Iris pigment epithelial cell (primary cell): ENCODE data around the gene DIP2C.
"Not testable (repeated sequence)": the region's sequence is repeated elsewhere in the genome, so short reads cannot be mapped to it uniquely, and the experiment has no call there.

Experiments used
- DNase-seq: peaks from one replicate; pipeline ENCODE4 v3.0.0-alpha.2; 2011; ENCODE audit warnings: low read depth

Gene DIP2C

DNA sequence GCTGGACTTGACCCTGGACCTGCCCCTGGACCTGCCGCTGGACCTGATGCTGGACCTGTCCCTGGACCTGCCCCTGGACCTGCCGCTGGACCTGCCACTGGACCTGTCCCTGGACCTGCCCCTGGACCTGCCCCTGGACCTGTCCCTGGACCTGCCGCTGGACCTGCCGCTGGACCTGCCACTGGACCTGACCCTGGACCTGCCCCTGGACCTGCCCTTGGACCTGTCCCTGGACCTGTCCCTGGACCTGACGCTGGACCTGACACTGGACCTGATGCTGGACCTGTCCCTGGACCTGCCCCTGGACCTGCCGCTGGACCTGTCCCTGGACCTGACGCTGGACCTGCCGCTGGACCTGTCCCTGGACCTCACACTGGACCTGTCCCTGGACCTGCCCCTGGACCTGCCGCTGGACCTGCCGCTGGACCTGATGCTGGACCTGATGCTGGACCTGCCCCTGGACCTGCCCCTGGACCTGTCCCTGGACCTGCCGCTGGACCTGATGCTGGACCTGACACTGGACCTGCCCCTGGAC lies 31.6 kb downstream of the DIP2C start:
- DNase-seq = not testable (repeated sequence)

DNA sequence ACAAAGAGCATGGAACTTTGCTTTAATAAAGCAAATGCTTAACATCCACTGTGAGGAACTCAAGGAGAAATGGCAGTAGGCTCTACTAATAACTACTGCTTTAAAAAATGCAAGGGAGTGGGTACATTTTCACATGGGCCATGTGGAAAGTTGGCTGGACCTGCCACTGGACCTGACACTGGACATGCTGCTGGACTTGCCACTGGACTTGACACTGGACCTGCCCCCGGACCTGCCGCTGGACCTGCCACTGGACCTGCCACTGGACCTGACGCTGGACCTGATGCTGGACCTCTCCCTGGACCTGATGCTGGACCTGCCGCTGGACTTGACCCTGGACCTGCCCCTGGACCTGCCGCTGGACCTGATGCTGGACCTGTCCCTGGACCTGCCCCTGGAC lies 32.6 kb downstream of the DIP2C start:
- no peak for DNase-seq

DNA sequence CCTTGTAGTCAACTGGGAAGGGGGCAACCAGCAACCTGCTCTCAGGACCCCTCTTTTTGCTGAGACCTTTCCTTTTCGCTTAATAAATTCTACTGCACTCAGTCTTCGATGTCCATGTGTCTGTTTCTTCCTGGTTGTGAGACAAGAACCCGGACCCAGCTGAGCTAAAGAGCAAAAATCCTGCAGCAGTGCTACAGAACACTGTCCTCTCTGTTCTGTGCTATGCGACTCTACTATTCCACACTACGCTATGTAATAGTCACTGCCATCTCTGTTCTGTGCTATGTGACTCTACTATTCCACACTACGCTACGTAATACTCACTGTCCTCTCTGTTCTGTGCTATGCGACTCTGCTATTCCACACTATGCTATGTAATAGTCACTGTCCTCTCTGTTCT lies 34.3 kb downstream of the DIP2C start:
- DNase-seq = no peak

DNA sequence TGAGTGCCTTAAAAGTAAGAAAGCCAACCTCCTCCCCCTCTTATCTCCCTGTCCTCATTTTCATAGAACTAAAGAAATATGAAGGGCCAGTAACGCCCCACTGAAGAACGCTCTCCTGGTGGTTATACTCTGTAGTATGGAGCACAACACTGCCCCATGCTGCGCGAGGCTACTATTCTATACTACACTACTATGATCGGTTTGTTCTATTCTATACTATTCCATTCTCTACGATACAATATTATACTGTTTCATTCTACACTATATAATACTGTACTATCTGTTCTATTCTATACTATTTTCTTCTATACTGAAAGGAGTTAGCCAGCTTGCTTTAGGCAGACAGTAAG lies 34.8 kb downstream of the DIP2C start:
- DNase-seq = no peak

DNA sequence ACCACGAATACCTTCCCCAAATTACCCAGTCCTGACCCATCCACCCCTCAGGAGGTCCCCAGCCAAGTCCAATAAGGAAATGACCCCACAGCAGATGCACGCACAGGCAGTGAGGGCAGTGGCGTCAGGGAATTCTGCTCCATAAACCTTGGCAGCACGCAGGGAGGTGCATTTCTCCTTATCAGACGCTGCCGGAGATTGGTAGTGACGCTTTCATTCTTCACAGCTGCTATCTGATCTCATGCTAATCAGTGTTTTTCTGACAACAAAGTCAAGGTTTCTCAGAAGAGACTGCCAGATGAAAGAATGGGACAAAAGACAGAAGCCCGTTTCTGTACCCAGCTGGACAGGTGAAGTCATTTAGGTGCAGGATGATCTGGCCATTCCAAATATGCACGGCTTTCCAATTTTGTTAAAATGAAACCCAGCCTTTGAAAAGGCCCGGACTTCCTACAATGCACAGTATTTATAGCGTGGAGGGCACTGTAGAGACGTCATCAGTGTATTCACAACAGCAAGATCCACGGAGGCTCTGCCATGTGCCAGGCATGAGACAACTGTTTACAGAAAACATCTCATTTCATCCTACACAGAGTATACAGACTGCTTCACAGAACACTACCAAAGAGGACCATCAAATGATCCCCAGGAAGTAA lies 35.3 kb downstream of the DIP2C start:
- DNase-seq = no peak

DNA sequence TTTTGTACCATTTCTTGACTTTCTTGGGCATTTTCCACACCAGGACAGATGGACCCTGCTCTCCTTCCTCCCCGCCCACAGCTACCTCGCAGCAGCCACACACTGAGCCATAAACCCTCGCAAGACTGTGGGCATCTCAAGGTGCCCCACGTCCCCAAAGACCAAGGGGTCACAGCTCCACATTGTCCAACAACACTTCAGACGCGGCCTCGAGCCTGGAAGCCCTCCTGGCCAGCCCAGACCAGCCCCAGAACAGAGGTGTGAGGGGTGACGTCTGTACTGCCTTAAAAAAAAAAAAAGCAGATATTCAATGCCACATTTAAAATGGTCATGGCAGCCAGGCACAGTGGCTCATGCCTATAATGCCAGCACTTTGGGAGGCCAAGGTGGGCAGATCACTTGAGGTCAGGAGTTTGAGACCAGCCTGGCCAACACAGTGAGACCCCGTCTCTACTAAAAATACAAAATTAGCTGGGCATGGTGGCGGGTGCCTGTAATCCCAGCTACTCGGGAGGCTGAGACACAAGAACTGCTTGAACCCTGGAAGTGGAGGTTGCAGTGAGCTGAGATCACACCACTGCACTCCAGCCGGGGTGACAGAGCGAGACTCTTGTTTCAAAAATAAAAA lies 36.5 kb downstream of the DIP2C start:
- not testable (repeated sequence) for DNase-seq

DNA sequence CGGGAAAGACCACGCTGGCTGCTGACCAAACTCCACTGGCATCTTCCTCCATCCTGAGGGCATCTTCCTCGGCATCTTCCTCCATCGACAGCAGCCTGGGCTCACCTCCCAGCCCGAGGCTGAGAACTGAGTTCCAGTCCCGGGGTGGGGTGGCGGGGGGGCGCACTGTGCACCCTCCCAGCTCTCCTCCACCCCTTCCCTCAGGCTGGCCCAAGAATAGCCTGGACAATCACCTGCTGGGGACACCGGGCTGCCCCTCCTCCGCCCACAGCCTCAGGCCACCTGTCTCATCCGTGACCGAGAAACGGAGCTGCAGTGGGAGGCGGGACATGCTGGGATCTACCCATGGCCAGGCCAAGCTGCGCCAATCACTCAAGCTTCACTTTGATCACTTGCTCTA lies 37.2 kb downstream of the DIP2C start:
- DNase-seq = no peak

DNA sequence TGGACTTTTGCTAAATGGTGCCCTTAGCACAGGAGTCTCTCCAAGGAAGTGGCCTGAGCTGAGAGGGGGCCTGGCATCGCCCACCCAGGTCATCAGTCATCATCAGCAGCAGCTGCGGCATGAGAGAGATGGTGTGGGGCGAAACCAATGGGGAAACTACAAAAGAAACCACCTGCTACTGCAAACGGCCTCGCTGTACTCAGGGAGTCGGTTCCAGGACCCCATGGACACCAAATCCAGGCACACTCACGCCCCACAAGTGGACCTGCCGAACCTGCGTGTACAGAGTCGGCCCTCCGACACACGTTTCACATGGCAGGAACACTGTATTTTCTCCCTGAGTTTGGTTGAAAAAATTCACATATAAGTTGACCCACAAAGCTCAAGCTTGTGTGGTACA lies 37.8 kb downstream of the DIP2C start:
- DNase-seq = no peak

DNA sequence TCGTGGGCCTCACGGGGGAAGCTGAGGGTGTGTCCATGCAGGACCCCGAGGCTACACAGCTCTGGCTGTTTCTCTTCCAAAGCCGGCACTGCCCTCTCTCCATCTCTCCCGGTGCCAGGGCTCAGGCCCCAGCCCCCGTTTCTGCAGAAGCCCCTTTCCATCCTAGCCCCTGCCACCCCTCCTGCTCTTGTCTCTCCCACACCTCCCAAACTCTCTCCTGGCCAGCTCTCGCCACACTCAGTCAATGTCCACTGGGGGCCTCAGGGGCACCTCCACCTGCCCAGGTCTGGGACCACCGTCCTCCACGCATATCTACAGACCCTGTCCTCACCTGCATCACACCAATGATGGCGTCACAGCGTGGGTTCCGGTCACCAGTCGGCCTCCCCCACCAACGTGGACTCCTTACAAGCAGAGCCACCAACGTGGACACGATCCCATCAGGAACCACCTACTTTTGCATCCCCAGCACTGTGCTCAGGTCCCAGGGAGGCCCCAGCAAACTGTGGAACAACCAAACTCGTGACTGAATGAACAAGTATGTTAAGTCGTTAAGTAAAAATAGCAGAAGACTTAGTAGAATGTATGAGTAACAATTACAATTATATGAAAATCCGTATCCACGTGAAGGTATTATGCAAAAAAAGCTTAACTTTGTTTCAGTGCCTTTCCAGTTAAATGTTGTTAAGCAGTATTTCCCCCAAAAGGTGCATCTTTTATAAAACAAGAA lies 38.4 kb downstream of the DIP2C start:
- no peak for DNase-seq

DNA sequence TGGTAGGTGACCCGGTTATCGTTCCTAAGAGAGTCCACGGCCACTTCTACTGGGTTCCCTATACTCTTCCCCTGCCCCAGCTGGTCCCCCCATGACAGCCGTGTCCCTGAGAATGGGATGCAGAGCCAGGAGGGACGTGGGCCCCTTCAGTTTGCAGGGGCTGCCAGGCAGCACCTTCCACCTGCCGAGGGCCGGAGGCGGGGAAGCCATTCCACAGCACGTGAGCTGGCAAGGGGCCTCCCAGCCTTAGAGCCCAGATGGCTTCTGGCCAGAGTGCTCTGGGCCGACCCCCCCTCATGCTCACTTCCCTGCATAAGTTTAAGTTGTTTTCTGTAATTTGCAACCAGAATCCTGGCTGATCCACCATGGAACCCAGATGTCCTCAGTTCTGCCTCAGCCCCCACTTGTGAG lies 39.0 kb downstream of the DIP2C start:
- no peak for DNase-seq

DNA sequence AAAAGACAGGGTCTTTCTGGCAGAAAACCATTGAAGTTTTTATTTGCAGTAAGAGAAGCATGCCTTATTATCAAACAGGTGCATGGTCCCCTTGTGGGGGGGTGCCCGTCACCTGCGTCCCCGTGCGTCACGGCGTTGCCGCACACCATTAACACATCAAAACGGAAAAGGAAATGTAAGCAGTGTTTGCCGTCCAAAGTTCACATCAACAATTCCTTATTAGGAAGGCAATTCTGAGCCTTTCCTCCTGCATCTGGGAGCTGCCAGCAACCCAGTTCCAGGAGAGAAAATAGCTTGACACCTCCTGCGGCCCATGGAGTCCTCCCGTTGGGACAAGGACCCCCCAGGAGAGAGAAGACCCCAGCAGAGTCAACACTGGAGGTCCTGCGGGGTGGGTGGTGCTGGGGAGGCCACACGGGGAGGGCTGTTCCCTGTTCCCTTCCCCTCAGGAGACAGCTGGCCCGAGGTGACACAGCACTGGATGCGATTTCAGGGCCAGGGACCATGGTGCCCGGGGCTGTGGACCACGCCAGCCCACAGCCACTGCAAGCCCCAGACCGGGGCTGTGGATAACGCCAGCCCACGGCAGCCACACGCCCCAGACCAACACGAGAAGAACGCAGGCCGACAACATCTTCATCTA lies 39.5 kb downstream of the DIP2C start:
- DNase-seq = peak; percentile 49

DNA sequence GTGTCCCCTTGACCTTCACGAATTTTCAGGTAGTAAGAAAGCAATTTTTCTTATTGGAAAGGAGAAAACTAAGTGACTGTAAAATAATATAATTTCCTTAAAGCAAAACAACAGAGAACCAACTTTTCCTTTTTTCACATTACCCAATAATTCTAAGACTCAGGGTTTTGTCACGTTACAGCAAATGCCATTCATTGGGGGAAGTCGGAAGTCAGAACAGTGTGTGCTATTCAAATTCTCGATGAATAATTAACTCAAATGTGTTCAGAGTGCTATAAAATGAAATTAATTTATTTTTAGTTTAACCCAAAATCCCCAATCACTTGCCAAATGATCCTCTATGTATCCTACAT lies 40.0 kb downstream of the DIP2C start:
- no peak for DNase-seq

DNA sequence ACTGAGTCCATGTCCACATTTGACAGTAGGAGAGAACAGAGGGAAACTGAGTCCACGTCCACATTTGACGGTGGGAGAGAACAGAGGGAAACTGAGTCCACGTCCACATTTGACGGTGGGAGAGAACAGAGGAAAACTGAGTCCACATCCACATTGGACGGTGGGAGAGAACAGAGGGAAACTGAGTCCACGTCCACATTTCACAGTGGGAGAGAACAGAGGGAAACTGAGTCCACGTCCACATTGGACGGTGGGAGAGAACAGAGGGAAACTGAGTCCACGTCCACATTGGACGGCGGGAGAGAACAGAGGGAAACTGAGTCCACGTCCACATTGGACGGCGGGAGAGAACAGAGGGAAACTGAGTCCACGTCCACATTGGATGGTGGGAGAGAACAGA lies 42.4 kb downstream of the DIP2C start:
- not testable (repeated sequence) for DNase-seq

DNA sequence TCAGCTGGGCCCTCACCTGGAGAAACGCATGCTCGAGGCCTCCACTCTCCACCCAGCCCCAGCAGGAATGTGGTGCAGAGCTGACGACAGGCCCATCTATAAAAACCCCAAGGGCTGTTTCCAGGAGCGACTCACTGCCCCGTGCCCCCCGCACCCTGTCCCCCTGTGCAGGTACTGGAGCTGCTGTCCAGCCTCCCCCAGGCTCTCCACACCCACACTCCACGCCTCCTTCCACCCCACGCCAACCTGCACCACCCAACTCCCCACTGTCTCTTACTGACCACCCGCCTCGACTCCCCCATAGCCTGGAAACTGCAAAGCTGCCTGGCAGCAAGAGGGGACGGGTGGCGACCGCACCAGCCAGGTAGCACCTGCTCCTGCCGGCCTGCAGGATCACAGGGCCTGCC lies 43.3 kb downstream of the DIP2C start:
- DNase-seq = no peak

DNA sequence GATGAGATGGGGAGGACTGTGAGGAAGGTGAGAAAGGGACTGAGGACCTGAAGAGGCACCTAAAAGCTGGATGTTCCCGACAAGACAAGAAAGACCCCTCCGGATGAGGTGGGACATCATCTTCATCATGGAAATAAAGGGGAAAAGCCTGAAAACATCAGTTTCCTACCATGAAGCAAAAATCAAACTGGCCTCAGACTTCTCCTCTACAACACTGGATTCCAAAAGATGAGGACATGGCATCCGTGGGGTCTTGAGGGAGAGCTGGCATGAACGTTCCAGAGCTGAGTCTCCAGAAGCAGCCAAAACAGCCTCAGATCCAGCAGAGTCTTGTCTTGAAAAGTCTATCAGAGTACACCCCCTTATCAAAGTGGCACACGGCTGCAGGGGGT lies 44.5 kb downstream of the DIP2C start:
- no peak for DNase-seq

DNA sequence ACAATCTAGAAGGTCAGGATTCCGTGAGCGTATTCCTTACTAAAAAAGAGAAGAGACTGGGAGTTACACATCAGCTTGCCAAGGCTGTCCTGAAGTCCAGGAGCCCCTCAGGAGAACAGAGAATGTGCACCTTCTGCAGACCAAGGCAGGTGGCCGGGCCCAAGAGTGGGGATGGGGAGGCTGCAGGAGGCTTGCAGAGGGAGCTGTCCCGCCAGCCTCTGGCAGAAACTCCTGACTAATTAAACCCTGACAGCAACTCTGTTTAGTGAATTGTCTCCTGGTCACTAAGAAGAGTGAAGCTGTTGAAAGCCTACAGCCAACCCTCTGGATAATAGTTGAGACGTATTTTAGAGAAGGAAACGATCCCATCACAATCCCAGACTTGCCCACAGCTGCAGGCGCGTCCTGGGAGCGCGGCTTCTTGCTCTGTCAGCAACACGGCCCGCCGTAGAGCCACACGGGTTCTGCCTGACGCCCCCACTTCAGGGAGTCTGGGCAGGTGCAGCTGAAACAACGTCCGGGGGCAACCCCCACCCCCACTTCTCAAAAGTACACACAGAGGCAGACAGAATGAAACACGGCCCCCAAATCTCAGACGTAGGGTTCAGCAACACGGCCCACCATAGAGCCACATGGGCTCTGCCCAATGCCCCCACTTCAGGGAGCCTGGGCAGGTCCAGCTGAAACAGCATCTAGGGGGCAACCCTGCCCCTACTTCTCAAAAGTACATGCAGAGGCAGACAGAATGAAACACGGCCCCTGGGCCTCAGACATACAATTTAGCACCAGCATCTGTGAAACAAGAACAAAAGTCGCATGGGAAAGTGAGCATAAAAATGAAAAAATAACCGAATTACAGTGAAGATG lies 45.2 kb downstream of the DIP2C start:
- no peak for DNase-seq

DNA sequence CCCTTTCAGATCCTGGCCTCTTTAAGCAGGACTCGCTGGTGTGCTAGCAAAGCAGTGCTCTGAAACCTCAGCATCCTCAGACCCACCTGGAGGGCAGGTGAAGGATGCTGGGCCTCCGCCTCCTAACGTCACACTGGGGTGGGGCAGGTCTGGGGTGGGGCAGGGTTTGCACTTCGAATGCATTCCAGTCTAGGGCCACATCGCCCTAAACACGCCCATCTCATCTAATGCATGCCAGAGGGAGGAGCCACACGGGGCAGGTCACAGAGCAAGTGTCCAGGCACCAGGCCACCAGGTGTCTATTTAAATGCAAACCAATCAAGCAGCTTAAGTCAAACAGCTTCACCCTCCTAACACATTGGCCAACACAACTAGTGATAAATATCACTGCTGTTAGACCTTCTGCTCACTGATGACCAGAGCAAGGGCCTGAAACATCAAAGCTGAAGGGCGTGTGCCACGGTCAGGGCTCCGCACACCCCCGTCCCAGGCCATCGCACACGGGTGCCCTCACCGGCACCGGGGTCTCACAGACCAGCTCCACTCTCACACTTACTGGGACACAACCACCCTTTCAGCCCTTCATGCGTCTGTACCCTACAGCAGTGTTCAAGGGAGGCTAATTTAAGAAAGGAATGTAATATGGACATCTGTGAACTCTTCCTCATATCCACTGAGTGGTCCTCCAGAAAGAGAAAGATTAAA lies 47.1 kb downstream of the DIP2C start:
- DNase-seq = no peak

DNA sequence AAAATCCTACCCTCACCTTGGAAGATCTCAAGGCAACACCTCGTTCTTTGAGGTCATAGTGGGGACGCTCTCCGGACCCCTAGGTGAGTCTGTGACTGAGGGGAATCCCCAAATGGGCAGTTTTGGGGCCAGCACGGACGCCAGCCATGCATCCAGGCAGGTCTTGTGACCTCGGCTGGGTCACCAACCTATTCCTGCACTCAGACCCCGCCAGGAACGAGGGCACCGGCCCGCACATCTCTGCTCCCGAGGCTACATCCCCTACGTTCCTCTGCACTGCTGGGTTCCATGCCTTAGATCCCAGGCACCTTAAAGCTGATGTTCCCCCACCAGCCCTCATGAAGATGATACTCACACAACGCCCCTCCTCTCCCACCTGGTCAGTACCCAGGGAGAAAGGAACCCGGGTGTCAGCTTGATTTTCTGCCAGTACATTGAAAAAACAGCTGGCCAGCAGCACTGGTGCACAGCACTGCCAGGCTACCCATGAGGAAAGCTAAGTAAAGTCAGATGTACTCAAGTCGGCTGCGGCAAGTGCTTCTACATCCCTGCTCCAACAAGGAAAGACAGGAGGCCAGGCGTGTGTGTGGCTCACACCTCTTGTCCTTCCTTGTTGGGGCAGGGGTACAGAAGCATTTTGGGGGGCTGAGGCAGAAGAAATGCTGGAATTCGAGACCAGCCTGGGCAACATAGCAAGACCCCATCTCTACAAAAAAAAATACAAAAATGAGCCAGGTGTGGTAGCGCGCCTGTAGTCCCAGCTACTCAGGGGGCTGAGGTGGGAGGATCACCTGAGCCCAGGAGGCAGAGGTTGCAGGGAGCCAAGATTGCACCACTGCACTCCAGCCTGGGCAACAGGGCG lies 48.1 kb downstream of the DIP2C start:
- DNase-seq = no peak

DNA sequence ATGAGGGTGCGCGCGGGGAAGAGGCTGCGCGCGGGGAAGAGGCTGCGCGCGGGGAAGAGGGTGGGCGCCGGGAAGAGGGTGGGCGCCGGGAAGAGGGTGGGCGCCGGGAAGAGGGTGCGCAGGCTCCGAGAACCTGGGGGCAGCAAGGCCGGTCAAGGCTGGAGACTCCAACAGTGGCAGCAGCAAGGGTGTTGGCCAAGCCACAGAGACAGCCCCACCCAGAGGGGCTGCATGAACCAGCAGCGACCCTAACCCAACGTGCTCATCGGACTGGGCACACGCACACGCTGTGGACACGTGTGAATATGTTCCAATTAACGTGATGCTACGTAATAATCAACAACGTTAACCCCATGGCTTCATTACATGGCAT lies 48.8 kb downstream of the DIP2C start:
- DNase-seq = no peak
